ENCODE measurements around the gene ZNF557.

ZNF557 gene

GRCh38 chr19:7130043-7130442 is 60.5 kb downstream of the ZNF557 start:
- DNase-seq, result no peak

GRCh38 chr19:7132054-7132453 is 62.6 kb downstream of the ZNF557 start:
- DNase-seq, result no peak

GRCh38 chr19:7137120-7137519 is 67.6 kb downstream of the ZNF557 start:
- no peak for DNase-seq

All from activated effector memory CD4-positive, alpha-beta T cell treated with anti-CD3 and anti-CD28 coated beads, Interleukin-2, amount 50 U/mL, for 16 hours (primary cell).